Esophagus squamous epithelium (tissue), 4 donors: Measurements from ENCODE around the gene MINAR2.

Experiments
- CTCF ChIP-seq, 6 experiments: fragments of 450-650 bp in 4 of 6; fragments of 200-600 bp in 2 of 6; sonication (generic) in 2 of 6; IDR thresholded peaks; one replicate each; pipeline ENCODE4 v1.5.1; 2016 to 2019; ENCODE audit warnings: antibody characterized with exemption in 6 of 6, mild to moderate bottlenecking in 4 of 6, moderate library complexity in 4 of 6
- POLR2A ChIP-seq, 4 donors: fragments of 450-650 bp; IDR thresholded peaks; one replicate each; pipeline ENCODE4 v1.6.1; 2017; ENCODE audit warnings: antibody characterized with exemption in 4 of 4, mild to moderate bottlenecking in 4 of 4, moderate library complexity in 3 of 4

- TF ChIP-seq CTCF (IDR thresholded peaks at IDR 0.05) (no peak), POLR2A (IDR thresholded peaks at IDR 0.05) (no peak)
Measured at GRCh38 chr5:129773376-129773775, 25.5 kb downstream of the MINAR2 start.
